ENCODE measurements around the gene HECTD2.
A peak's percentile ranks its signal among the peaks of the same experiment; 100 is the strongest.

Gene HECTD2

DNA sequence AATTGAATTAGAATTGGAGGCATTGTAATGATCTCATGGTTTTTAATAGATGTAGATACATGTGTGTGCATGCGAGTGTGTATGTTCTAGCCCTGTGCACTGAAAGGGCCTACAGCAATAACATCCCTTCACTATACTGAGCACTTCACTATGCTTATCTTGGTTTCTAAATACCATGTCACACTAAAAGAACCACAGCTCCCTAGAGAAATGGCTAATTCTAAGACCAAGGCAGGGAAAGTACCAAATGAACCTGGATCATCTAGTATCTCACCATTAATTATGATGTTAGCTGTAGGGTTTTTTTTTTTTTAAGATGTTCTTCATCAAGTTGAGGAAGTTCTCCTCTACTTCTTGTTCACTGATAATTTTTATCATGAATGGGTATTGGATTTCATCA, 55.1 kb downstream of the HECTD2 start:
- no peak for DNase-seq (ENCODE audit: low read depth, low spot score)
- H3K27ac ChIP-seq = no peak overlapping the region

DNA sequence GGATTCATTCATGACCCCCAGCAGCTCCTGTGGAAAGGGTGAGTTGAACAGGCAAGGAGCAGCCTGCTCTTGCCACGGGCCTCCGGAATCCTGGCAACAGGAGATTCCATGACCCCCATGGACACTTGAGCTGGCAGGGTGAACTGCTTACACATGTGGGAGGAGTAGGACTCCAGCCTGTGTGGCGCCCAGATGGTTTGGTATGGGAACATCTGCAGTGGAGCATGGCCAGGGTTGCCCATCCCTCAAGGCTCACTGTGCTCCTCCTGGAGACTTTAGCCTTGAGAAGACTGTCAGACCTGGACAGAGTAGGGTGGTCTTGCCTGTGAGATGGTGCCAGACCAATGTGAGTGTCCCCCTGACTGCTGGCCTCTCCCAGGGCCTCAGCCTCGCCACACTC, 57.0 kb downstream of the HECTD2 start:
- H3K27ac ChIP-seq = no peak overlapping the region
- DNase-seq (ENCODE audit: low read depth, low spot score) = no peak

DNA sequence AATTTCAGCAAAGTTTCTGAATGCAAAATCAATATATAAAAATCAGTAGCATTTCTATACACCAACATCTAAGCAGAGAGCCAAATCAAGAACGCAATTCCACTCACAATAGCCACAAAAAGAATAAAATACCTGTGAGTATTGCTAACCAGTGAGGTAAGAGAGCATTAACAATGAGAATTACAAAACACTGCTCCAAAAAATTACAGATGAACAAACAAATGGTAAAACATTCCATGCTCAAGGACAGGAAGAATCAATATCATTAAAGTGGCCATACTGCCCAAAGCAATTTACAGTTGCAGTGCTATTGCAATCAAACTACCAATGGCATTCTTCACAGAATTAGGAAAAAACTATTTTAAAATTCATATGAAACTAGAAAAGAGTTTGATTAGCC, 61.5 kb downstream of the HECTD2 start:
- no peak overlapping the region for H3K27ac ChIP-seq
- DNase-seq (ENCODE audit: low read depth, low spot score) = no peak

DNA sequence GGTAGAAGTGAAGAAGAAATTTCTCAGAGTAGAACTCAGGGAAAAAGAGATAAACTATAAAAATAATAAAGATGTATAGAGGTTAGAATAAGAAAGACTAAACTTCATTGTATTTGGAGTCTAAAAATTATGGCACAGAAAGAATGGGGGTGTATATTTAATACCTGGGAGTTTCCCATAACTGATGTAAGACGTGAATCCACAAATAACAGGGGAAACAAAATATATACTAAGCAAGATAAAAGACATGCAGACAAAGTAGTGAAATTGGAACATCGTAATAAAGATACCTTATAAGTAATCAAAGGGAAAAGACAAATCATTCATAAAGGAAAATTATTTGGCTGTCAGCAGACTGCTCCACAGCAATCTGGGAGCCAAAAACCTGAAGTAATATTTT, 62.8 kb downstream of the HECTD2 start:
- no peak overlapping the region for H3K27ac ChIP-seq
- no peak for DNase-seq (ENCODE audit: low read depth, low spot score)

DNA sequence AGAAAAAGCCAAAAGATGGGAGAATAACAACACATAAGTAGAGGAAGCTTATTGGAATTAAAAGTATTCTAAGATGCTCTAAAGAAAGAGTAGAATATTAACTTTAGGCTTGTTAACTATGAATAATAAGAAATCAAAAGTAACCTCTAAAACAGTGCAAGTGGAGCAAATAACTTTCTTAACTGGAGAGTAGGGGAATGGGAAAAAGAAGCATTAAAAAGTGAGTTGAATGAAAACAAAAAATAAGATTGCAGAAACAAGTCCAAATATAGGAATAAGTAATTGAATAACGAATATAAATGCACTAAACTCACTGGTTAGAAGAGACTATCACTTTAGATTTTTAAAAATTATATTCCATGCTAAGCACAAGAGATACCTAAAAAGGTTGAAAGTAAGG, 63.9 kb downstream of the HECTD2 start:
- no peak for DNase-seq (ENCODE audit: low read depth, low spot score)
- H3K27ac ChIP-seq = no peak overlapping the region

DNA sequence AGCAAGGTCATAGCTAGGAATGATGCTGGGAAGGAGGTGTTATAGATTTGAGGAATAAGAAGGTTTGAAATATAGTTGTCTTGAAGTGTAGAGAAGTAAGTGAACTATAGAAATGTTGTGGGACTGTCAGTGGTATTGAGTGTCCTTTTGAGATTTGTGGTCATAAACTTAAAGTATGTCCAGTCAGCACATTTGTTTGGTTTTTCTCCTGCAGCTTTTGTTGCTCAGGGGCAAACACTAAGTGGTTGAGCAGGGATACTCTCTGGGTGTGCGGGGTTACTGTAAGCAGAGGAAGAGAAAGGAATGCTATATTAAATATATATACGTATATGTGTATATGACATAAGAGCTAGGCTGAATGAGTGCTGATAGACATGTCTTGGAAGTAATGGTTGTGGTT, 67.1 kb downstream of the HECTD2 start:
- no peak for DNase-seq (ENCODE audit: low read depth, low spot score)
- no peak overlapping the region for H3K27ac ChIP-seq

DNA sequence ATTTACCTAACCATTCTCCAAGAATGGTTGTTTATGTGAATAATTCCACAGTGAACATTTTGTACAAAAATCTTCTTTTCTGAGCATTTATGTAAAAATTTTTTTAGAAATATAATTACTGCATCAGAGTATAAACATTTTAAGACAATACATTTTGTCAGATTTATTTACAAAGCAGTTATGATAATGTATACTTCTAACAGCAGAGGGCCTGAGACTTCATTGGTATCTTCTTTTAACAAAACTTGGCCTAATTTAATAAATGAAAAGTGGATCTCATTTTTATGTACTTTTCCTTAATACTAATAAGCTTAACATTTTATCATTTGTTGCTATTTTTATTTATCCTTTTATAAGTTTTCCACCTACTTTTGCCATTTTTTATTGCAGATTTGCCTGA, 69.4 kb downstream of the HECTD2 start:
- DNase-seq (ENCODE audit: low read depth, low spot score) = no peak
- H3K27ac ChIP-seq = no peak overlapping the region

DNA sequence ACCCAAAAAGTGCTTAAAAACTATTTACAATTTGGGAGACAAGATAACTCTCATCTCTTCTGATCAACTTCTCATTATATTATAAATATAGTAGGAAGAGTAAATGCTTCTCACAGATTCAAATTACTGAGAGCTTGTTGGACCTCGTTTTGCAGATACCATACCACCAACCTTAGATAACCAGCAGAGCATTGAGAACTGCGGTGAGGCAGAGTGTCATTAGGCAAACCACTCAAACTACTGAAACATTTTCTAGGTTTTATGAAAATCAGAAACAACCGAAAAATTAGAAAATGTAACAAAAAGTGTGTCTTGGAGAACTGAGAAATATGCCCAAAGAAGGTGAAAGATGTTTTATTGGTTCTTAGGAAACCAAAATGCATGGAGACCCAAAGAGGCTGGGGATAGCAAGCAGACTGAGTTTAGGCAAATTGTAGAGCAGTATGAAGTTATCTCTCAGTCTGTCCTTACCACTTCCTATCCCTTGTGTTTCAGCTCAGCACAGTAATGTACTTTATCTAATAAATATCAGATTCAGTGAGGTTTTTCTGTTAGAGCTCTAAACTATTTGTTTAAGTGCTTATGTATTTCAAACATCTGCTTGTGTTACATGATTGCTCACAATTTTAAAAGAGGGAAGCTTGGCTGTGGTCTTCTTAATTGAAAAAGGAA, 77.9 kb downstream of the HECTD2 start:
- no peak for DNase-seq (ENCODE audit: low read depth, low spot score)
- H3K27ac ChIP-seq = no peak overlapping the region

DNA sequence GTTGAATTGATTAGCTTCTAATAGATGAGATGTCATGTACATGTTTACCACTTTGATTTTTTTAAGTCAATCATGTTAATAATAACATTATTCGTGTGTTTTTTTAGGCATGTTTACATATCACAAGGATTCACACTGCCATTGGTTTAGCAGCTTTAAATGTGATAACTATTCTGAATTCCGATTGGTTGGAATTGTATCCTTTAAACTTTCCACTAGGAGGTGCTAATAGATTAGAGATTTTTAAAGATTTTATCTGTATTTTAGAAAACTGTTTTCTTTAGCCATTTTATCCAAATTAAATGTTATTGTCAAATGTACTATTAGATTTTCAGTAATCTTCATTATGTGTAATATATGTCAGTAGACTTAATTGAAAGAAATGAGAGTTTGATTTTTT, 83.2 kb downstream of the HECTD2 start:
- peak; percentile 14 for DNase-seq (ENCODE audit: low read depth, low spot score)
- H3K27ac ChIP-seq = no peak overlapping the region

DNA sequence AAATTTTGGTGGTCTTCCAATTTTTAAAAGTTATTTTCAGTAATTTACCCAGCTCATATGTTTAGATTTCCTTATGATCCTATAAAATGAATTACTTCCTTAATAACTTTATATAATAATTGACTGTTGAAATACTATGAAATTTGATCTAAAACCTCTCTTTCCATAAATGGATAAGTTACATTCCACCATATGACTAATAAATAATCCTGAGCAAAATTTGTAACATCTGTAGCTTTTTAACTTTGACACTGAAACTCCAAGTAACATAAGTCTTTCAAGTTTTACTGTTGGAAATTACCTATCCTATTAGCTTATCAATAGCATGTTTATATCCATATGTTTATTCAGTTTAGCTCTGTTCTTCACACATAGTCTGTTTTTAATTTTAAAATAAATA, 85.3 kb downstream of the HECTD2 start:
- DNase-seq (ENCODE audit: low read depth, low spot score) = no peak
- no peak overlapping the region for H3K27ac ChIP-seq

DNA sequence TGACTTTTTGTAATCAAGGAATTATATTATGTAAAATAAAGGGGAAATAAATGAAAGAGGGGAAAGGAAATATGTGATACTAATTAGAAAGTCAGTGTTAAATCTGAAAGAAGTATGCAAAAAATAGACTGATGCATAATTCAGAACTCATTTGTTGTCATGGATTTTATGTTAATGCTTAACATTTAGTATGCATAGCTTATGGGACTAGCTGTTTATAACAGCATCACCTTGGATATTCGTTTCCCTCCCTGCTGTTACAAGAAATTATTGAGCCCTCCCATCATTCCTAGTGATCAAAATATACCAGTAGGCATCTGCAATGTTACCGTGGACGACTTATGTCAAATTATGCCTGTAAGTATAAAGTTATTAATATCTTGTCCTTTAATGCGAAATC, 85.9 kb downstream of the HECTD2 start:
- no peak overlapping the region for H3K27ac ChIP-seq
- no peak for DNase-seq (ENCODE audit: low read depth, low spot score)

DNA sequence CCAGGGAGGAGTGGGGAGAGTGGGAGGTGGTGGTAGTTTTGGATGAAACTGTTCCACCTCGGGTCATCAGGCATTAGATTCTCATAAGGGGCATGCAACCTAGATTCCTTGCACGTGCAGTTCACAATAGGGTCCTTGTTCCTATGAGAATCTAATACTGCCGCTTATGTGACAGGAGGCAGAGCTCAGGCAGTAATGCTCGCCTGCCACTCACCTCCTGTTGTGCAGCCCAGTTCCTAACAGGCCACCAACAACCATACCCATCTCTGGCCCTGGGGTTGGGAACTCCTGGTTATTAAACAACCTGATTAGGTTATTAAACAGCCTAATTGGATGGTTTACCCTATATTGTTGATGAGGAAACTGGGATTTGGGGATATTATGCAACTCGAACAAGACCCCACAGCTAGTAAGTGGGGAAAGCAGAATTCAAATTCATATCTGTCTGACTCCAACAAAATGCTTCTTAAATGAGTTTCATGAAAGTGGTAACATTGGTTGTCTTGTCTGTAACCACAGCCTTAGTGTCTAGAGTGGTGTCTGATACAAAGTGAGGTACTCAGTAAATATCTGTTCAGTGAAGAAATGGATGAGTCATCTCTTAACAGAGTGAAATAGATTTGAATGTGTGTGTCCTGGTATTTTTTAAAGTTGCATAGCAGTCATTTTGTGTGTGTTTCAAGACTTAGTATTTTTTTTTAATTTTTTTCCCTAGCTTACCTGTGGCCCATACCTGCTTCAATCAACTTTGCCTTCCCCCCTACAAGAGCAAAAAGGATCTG, 101.6 kb downstream of the HECTD2 start:
- DNase-seq (ENCODE audit: low read depth, low spot score) = peak; percentile 45
- H3K27ac ChIP-seq = peak overlapping the region; percentile 26

DNA sequence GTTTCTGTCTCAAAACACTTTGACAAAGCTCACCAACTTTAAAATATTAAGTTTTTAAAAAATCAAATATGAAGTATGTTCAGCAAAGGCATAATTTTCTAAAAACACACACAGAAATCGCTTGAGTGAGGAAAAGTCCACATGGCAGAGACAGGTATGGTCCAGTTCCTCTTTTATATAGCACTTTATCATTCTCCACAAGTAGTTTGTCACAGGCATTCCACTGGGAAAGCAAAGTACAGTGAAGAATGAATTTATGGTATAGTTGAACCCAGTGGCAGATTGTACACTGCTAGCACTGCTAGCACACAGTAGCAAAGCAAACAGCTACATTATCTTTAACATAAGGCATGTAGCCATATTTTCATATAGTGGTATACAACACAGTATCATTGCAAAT, 102.3 kb downstream of the HECTD2 start:
- H3K27ac ChIP-seq = peak overlapping the region; percentile 26
- DNase-seq (ENCODE audit: low read depth, low spot score) = no peak

DNA sequence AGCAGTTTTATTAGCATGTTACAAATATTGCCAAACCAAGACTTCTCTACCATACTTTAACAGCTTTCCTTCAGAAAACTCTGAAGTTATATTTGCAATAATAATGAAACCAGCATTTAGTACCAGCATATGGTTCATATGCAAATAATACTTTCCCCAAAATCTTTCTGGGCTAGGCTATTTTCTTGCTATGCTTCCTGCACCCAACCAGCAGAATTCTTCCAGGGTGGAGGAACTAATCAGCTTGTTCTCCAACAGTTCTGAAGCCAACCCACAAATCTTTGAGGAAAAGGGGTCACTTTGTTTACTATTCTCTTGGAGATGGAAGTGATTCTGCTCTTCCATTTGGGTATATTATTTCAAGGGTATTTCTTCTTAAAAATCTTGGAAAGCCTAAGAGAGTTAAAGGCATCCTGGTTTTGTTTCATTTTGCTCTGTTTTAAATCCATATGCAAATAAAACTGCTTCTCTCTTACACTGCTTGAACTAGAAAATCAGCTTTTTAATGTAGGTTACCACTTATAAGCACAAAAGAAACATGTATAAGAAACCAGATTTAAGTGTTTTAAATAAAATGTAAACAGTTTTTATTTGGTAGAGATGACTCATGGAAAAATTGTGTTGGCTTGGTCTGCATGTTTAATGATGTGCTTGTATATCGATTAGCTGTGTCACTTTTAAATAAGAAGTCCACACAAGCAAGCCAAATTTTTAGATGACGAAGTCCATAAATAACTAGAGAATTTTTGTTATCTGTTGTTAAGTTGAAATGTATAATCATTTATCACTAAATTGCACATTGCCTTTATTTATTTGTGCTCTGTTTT, 103.7 kb downstream of the HECTD2 start:
- no peak for DNase-seq (ENCODE audit: low read depth, low spot score)
- H3K27ac ChIP-seq = no peak overlapping the region

DNA sequence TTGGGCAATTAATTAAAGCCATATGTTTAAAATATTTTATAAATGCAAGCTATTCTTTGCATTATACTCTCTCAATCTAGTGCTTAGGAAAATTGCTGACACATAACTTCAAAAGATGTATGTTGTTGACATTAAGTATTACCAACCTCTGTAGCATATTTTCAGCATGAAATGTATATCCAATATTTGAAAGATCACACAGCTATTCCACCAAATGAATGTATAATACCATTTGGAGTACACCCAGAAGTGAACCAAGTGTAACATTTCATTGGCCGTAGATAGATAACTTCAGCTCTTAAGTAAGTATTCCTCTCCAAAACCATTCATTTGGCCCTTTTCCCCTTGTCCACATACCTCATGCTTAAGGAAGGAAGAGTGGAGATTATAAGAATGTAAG, 104.6 kb downstream of the HECTD2 start:
- H3K27ac ChIP-seq = no peak overlapping the region
- DNase-seq (ENCODE audit: low read depth, low spot score) = no peak

DNA sequence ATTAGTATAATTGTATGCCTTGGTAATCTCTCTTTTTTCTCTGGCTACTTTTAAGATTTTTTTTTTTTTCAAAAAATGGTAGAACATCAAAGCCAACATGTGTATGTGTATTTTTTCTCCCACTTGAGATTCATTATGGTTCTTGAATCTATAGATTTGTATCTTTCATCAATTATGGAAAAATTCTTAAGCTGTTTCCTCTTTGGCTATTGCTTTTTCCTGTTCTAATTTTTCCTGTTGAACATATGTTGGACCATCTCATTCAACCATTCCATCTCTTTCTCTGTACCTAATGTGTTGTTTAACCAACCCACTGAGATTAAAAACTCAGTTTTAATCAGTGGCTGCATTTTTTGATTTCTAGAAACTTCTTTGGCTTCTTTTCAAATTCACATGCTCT, 107.2 kb downstream of the HECTD2 start:
- no peak for DNase-seq (ENCODE audit: low read depth, low spot score)
- H3K27ac ChIP-seq = no peak overlapping the region

DNA sequence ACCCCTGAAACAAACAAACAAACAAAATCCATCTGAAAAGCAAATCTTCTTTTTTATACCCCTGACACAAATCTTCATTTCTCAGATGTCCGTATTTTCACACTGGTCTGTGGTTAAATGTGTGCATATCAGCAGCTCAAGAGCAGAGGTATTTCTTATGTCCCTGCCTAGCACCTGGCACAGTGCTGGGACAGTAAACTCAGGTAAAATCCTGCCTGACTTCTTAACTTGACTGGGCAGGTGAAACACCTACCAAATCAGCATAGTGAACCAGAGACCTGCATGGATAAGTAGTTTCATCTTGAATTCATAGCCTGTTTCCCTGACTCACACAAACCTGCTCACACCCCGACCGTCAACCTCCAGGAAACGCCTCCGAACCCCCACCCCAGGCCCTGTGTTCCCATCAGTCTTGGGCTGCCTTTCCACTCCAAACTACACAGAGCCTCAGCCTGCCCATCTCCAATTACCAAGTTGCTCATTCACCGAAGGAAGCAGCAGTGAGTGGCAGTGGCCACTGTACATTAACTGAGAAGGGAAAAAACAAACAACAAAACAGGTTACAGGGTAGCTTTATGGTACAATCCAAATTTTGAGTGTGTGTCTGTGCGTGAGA, 109.9 kb downstream of the HECTD2 start:
- H3K27ac ChIP-seq = peak overlapping the region; percentile 10
- DNase-seq (ENCODE audit: low read depth, low spot score) = peak; percentile 20

DNA sequence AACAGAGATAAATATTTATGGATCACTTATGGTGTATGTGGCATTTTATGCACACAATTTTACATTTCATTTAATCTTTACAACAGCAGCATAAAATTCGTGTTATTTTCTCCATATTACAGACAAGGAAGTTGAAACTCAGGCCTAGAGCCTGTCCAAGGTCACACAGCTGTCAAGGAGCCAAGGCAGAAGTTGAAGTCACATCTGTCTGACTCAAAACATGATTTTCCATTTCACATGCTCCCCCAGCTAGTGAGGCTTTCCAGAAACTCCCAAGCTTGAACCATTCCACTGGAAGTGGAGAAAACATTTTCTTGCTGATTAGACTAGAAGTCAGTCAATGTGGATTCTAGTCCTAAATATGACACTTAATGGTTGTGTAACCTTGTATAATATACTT, 110.5 kb downstream of the HECTD2 start:
- H3K27ac ChIP-seq = peak overlapping the region; percentile 10
- DNase-seq (ENCODE audit: low read depth, low spot score) = no peak

DNA sequence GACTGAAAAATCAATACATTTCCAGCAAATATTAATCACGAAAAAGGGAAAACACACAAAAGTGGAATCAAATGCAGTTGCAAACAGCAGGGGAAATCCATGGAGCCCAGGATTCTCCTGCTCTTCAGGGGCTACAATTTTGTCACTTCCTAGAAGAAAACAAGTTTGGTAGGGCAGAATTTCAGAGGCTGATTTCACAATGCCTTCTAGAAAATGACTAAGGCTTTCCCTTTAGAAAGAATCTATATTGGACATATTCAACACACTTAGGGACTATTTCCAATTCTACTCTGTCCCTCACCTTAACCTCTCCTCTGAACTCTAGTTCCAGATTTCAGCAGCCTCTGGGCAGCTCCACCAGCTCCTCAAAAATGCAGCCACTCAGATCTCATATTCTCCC, 111.3 kb downstream of the HECTD2 start:
- no peak overlapping the region for H3K27ac ChIP-seq
- no peak for DNase-seq (ENCODE audit: low read depth, low spot score)

DNA sequence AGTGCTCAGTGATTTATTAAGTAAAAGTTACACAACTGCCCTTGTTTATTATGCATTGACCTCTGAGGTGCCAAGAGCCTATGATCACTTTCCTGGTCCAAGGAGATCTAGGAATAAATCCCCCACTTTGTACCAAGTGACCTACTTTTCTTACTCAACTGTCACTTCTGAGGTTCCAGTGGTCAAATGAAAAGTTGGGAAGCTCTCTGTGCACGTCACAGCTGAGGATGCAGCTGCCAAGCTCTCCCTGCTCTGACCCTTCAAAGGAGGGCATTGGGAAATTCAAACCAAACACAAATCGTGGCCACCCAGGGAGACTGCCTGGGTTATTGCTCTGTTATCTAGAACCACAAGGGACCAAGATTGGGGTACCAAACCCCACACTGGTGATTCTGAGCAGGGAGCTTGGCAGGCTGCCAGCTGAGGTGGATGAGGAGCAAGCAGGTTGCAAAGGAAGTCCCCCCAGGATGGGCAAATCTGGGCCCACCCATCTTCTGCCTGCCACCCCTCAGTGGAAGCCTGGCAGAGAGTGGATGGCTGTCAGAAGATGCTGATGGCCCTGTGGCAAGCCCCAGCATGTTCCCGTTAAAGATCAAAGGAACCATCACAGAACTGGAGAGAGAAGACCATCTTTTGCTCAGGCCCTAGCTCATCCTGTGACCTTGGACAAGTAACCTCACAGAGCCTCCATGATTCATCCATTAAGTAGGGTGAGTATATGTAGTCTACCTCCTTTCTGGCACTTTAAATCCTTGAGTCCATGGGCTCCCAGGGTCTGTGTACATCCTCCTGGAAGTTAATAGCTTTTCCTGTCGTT, 116.0 kb downstream of the HECTD2 start:
- H3K27ac ChIP-seq = no peak overlapping the region
- DNase-seq (ENCODE audit: low read depth, low spot score) = no peak

All from epithelial cell of prostate (primary cell).